NCI-H2196 treated with DMSO at 0.1 percent for 48 hours (cell line): ENCODE results near the gene C16orf90.
A peak's percentile ranks its signal among the peaks of the same experiment; 100 is the strongest.

Experiments used
- DNase-seq: peaks from one replicate; lab custom pipeline; 2025; ENCODE audit not compliant: unreplicated experiment; lab: John Stamatoyannopoulos, UW

C16orf90 gene

DNA sequence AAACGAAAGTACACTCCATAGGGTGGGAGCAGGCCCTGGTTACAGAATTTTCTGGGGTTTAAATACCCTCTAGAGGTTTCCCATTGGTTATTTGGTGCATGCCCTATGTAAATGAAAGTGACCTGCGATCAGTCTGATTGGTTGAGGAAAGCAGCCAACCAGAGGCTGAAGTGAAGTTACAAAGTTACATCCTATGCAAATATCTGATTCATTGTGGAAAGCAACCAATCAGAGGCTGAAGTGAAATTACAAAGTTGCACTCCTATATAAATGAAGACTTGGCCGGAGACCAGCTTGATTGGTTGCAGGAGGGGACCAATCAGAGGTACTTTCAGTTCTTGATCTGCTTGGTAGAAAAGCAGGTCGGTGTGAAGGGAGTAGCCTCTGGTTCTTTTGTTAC is 27.4 kb downstream of the C16orf90 start:
- DNase-seq, result peak; percentile 42

DNA sequence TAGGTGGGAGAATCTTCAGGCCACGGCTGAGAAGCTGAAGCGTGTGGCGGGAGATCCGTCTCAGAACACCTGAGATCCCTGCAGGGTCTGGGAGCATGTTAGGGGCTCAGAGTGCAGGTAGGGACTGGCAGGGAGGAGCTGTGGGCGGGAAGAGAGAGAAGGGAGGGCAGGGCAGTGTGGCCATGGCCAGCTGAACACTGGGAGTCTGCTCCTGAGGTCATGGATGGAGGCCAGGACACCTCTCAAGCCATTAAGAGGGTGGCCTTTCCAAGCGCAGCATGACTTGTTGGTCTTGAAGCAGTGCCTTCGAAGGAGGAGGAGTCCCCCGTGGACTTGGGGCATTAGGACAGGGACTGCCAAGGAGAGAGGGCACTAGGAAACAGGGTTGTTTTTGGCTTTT is 28.1 kb downstream of the C16orf90 start:
- DNase-seq, result no peak

DNA sequence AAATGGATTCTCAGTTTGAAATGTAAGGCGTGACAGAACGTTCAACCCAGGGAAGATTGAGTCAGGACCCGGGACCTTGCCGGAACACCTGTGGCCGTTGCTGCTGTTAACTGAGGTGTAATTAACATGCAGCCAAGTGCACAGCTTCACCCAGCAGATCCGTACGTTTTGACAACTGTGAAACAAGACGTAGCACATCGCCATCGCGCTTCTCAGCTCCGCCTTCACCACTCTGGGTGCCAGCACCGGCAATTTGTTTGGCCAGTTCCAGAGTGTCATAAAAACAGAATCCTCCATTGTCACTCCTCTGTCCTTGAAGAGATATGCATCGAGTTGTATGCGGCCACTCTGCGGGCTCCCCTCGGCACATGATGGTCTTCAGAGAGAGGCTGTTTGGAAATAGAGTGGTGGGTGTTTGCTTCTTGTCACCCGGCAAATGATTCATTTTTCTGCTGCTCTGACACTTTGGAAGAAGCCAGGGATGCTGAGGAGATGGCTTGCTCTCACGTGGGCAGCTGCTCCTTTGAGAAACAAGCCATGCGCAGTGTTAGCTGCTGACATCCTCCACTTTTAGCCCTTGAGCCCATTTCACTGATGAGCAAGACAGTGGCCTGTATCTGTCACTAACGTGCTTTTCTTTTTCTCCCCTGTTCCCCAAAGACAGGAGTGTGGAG is 29.2 kb downstream of the C16orf90 start:
- DNase-seq, result no peak

DNA sequence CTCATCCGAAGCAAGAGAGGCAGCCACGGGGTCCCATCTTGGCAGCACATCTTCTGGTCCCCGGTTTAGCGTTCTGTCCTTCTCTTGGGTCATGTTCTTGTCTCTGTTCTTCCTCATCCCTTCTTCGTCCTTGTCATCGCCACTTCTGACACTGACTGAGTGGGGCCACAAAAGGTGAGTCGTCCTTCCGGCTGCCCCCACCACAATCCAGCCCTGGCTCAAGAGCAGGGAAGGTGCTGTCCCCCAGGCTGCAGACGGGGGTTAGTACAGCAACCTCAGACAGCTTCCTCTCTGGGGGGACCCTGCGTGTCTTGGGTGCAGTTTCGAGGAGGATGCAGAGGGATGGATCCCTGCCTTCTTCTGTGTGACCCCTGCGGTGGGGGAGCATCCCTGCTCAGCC is 30.0 kb downstream of the C16orf90 start:
- no peak for DNase-seq

DNA sequence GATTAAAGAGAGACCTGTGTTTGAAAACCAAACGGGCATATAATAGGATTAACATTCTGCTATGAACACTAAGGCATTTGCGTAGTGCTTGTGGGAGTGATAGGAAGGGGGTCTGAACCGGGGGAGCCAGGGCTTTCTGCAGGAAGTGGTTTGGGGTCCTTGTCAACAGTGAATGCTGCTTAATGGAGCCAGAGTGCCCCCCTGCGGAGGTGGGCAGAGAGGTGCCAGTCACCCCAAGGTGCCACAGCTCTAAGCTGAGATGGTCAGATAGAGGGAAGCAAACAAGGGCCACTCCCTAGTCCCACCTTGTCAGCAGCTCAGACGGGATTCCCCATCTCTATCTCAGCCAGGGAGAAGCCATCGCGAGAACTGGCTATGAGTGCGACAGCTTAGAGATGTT is 34.1 kb downstream of the C16orf90 start:
- DNase-seq, result no peak

DNA sequence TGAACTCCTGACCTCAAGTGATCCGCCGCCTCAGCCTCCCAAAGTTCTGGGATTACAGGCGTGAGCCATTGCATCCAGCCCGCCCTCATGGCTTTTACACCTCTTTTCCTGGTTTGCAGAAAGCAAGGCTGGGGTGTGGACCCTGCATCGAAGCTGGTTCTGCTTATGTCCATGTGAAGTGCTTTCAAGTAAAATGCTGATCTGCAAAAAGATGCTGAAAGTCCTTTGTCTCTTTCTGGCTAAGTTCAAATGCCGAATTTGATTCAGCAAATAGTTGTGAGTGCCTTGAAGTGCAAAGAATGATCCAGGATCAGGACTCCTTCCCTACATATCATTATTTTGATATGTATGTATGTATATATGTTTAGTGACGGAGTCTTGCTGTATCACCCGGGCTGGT is 34.7 kb downstream of the C16orf90 start:
- DNase-seq, result no peak

DNA sequence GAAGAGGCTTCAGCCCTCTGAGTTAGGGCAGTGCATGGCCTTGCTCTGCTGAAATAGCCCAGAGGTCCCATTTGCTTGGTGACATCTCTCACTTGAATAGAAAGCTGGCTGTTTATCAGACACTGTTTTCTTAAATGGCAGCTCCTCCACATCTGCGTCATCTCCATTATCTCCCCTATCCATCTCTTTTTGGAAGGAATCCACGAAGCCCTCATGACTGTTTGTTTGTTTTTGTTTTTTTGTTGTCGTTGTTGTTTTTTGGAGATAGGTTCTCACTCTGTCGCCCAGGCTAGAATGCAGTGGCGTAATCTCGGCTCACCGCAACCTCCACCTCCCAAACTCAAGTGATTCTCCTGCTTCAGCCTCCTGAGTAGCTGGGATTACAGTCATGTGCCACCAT is 35.2 kb downstream of the C16orf90 start:
- no peak for DNase-seq

DNA sequence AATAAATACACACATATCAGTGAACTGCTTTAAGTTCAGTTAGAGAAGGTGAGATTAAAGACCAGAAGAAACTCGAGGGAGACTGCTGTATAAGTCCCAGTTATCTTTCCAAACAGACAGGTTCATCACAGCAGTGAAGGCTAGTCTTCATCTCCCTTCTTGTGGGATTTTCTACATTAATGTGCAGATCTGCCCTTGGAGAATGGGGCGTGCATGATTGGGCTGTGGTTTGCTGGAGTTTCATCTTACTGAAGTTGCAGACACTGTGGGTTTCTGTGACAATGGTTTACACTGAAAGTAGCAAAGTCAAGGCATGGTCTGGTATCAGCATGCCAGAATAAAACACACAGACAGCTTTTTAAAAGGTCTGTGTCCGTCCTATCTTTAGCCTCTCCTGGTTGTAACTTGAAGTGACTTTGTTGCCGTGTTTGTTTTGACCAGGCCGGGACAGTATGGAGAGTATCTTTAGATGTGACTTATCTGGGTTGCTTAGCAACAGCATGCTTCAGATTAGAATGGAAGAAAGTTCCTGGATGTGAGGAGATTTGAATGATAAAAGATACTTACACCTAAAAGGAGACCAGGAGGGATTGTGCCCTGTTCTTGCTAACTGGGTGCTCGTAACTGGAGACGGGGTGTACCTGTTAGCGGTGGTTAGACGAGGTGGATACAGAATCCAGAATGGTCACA is 35.7 kb downstream of the C16orf90 start:
- DNase-seq, result no peak

DNA sequence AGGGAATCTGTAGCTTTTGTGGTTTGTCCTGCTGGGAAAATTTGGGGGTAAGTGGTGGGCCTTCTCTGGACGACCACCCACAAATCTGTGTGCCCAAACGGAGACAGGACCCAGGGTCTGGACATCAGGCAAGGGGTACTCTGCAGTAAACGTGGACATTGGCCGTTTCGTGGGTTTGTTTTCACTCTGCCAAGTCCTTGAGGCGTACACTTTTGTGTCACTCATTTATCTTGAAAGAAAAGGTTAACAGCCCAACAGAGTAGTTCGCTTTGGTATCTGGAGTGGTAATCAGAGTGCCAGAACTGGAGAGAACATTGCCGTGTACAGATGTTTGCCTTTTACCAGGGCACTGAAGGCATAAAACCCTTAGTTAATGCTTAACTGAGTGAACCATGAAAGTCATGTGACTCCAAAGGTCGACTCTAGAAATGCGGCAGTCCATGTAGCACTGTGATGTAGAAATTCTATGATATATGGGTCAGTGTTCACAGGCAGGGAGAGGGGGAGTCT is 36.4 kb downstream of the C16orf90 start:
- DNase-seq, result no peak

DNA sequence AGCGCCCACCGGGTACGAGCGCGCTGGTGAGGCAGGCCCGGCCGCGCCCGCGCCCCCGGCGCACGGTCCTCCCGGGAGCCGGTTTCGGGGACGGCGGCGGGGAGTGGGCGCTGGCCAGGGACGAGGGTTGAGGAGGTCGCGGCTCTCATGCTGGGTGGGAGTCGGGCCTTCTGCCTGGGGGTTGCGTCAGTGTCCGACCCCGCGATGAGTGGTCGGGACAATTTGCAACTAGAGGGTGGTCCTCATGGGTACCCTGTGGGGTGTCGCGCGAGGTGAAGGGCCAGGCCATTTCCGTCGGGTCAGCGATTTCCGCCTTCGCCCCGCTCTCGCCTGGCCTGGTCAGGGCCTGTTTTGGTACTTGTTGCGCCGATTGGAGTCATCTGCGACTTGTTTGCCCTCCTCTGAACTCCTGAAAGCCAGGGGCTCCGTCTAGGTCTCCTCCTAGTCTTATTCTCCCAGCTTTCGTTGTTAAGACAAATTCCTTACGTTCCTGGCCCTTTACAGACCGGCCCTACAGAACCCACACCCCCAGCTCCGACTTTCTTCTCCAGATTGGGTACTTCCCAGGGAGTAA is 36.9 kb downstream of the C16orf90 start:
- DNase-seq, result no peak

DNA sequence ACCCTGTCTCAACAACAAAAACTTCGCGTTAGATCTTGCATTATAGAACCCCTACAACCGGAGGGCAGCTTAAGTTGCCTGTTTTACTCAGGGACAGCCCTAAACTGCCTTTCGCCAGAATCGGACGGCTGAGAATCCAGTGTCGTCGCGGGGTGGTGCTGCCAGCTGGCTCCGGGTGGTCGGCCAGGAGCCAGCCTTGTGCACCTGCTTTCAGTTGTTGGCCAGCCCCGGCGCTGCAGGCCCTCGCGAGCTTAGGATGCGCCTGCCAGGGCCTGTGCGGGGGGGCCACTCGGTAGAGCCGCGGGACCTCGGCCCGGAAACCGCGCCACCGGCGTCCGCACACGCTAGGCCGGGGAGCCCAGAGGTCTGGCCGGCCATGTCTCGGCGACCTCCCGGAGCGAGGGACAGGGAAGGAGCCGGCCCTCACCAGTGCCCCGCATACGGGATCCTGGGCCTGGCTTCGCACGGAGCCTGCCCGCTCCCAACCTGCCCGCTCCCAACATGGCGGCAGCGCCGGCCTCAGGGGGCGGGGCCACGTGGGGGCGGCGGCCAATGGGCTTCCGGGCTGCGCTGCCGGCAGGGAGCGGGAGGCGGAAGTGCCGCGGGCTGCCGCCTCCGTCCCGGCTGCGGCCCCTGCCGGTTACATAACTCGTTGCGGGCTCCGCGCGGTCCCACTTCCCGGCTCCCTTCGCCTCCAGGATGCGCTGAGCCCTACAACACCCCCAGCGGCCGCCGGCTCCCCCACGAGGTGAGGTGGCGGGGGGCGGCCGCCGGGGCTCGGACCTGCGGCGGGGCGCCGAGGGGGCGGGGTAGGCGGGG is 37.6 kb downstream of the C16orf90 start:
- peak; percentile 90 for DNase-seq

DNA sequence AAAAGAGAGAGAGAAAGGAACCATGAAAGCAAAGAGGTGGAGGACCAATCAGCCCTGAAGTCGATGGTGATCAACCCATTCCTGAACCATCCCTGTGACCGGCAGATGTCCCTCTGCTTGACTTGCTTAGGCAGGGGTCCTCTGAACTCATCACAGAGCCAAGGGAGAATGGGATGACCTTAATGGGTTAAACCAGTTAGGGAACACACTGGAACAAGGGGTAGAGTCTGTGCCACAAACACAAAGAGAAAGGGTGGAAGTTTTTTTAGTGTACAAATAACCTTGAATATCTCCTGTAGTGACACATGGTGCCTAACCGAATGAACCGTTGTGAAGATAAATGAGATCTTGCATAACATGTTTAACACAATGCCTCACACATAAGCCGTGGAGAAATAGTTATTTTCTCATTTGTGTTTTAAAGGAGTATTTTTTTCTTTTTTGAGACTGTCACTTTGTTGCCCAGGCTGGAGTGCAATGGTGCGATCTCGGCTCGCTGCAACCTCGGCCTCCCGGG is 40.6 kb downstream of the C16orf90 start:
- DNase-seq, result no peak

DNA sequence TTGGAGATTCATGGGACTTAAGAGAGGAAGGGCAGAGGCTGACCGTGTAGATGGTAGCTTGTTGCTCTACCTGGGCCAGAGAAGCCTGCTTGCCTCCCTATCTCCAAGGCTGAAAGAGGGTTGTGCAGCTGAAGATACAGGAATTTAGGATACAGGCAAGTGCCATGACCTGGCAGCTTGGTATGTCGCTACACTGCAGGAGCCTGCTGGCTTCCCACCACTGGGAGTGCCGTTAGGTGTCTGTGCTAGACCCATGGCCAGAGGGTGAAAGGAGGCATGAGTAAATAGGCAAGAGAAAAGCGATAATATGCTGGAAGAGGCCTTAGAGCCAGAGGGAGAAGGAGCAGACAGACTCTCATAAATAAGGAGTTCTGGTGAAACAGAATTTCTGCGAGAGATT is 41.2 kb downstream of the C16orf90 start:
- DNase-seq, result no peak

DNA sequence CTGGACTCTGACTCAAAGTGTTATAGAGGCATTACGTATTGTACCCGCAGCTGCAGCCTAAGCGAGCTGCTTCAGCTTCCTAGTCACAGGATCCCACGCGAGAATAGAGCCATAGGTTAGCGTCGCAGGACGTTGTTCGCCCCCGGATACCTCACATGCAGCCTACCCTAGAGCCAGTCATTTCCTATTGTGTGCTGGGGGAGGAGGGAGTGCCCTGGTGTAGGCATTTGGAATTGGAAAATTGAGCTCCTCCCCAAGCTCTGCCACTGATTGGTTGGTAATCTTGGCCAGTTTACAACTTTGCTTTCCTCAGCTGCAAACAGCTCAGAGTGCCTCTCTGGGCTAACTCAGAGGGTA is 51.3 kb downstream of the C16orf90 start:
- peak; percentile 11 for DNase-seq
